SK-N-SH (cell line): Measurements from ENCODE around the gene NAV2. TPM values are rescaled to one million over a fixed set of nuclear protein-coding genes. Genes with fewer than 3 reads are reported as not detected.
"Not testable (repeated sequence)": the region's sequence is repeated elsewhere in the genome, so short reads cannot be mapped to it uniquely, and the experiment has no call there.

ENCODE experiments used
- CTCF ChIA-PET: fragments of 300-600, 350-600 bp; formaldehyde crosslinking; extraction: SDS; loops from one replicate; lab custom pipeline; 2021; lab: Yijun Ruan, JAX
- POLR2A ChIA-PET: fragments of 350-600 bp; sonication (Branson Sonifier 250); formaldehyde crosslinking; extraction: SDS; loops from one replicate; lab custom pipeline; 2020; ENCODE audit warnings: antibody characterized with exemption, inconsistent platforms; lab: Yijun Ruan, JAX
- DNase-seq: peaks from one replicate; pipeline ENCODE4 v3.0.0; 2012
- H2AFZ ChIP-seq: fragments of 200-600 bp; sonication (generic); 2 replicates; pipeline ENCODE4 v1.8.1; 2016; ENCODE audit warnings: antibody characterized with exemption, mild to moderate bottlenecking, low read depth
- H3F3A ChIP-seq: fragments of 200-600 bp; sonication (generic); replicated peaks from 2 replicates; pipeline ENCODE3; 2016; ENCODE audit warnings: antibody characterized with exemption, mild to moderate bottlenecking; ENCODE audit not compliant: insufficient read depth
- H3K27ac ChIP-seq, 2 experiments: fragments of 200-500 bp in 1 of 2; fragments of 200-600 bp in 1 of 2; sonication (Bioruptor generic) in 1 of 2; sonication (generic), shearing (Covaris generic) in 1 of 2; 2 replicates each; pipeline versions ENCODE4 v1.5.1 to v1.6.1; 2014 to 2016; ENCODE audit warnings: low read depth in 2 of 2, inconsistent platforms in 1 of 2, low read length in 1 of 2, mild to moderate bottlenecking in 1 of 2, mixed read lengths in 1 of 2
- H3K27me3 ChIP-seq: fragments of 200-600 bp; sonication (generic), shearing (Covaris generic); 2 replicates; pipeline ENCODE4 v1.6.1; 2016; ENCODE audit warnings: mixed run types; ENCODE audit not compliant: insufficient read depth
- H3K36me3 ChIP-seq, 2 experiments: fragments of 200-500 bp in 1 of 2; fragments of 200-600 bp in 1 of 2; sonication (Bioruptor generic) in 1 of 2; sonication (generic) in 1 of 2; replicated peaks in 1 of 2; 2 replicates each; pipeline versions ENCODE3 to v1.5.1; 2014 to 2016; ENCODE audit warnings: low read length in 1 of 2, mild to moderate bottlenecking in 1 of 2; ENCODE audit not compliant: insufficient read depth in 2 of 2, control insufficient read depth in 1 of 2
- H3K4me1 ChIP-seq, 2 experiments: fragments of 200-500 bp in 1 of 2; fragments of 200-600 bp in 1 of 2; sonication (Bioruptor generic) in 1 of 2; sonication (generic), shearing (Covaris generic) in 1 of 2; 2 replicates each; pipeline versions ENCODE4 v1.5.1 to v1.6.1; 2014 to 2016; ENCODE audit warnings: low read depth in 1 of 2, low read length in 1 of 2, mixed run types in 1 of 2; ENCODE audit not compliant: insufficient read depth in 2 of 2, control insufficient read depth in 1 of 2
- H3K4me2 ChIP-seq: fragments of 200-600 bp; sonication (generic), shearing (Covaris generic); 2 replicates; pipeline ENCODE4 v1.6.1; 2017; ENCODE audit warnings: mixed run types
- H3K4me3 ChIP-seq, 2 experiments: fragments of 200-500 bp in 1 of 2; fragments of 200-600 bp in 1 of 2; sonication (Bioruptor generic) in 1 of 2; sonication (generic), shearing (Covaris generic) in 1 of 2; 2 replicates each; pipeline versions ENCODE4 v1.5.1 to v1.8.1; 2014 to 2016; ENCODE audit warnings: low read depth in 2 of 2, inconsistent platforms in 1 of 2, low read length in 1 of 2, mild to moderate bottlenecking in 1 of 2, mixed read lengths in 1 of 2, moderate library complexity in 1 of 2
- H3K79me2 ChIP-seq: fragments of 200-600 bp; sonication (generic); 2 replicates; pipeline ENCODE4 v1.8.1; 2017; ENCODE audit warnings: mild to moderate bottlenecking; ENCODE audit not compliant: insufficient read depth
- H3K9ac ChIP-seq: fragments of 200-600 bp; sonication (generic); 2 replicates; pipeline ENCODE4 v1.6.1; 2017; ENCODE audit warnings: mixed run types
- H3K9me2 ChIP-seq: fragments of 200-600 bp; sonication (generic); 2 replicates; pipeline ENCODE4 v1.6.1; 2017; ENCODE audit warnings: mixed run types
- H3K9me3 ChIP-seq: fragments of 200-600 bp; sonication (generic); 2 replicates; pipeline ENCODE4 v1.6.1; 2017; ENCODE audit warnings: mixed run types, mild to moderate bottlenecking, moderate library complexity
- H4K20me1 ChIP-seq: fragments of 200-600 bp; sonication (generic); 2 replicates; pipeline ENCODE4 v1.6.1; 2017; ENCODE audit warnings: mild to moderate bottlenecking, mixed run types; ENCODE audit not compliant: insufficient read depth
- FOXM1 ChIP-seq: IDR thresholded peaks from 2 replicates; pipeline ENCODE4 v1.4.0; 2012; ENCODE audit warnings: low read depth, mild to moderate bottlenecking
- POLR2AphosphoS5 ChIP-seq: IDR thresholded peaks from 2 replicates; pipeline ENCODE4 v1.6.1; 2012; ENCODE audit warnings: low read depth, low read length
- RAD21 ChIP-seq: IDR thresholded peaks from 2 replicates; pipeline ENCODE4 v1.6.1; 2012; ENCODE audit warnings: mild to moderate bottlenecking, low read length
- RCOR1 ChIP-seq: fragments of 150-350 bp; IDR thresholded peaks from 2 replicates; pipeline ENCODE4 v1.6.1; 2017; ENCODE audit warnings: antibody characterized with exemption, low read length
- SIN3A ChIP-seq: IDR thresholded peaks from 2 replicates; pipeline ENCODE4 v1.6.1; 2012; ENCODE audit warnings: low read depth, mild to moderate bottlenecking, low read length, moderate library complexity, borderline replicate concordance
- WGBS: methylation state at CpG from one replicate; pipeline ENCODE4 v1.1.6; 2017; ENCODE audit warnings: low lambda C conversion rate; 5-methylcytosine and 5-hydroxymethylcytosine counted together
- polyA plus RNA-seq, 3 experiments: library from polyadenylated mRNA; depleted of rRNA; stranded (reverse); fragments of >200 nt; gene quantifications; 2 replicates each; pipeline ENCODE4 v1.2.3, GENCODE V29; 2012
- TF ChIP-seq, protein P1 (sequence below): IDR thresholded peaks from 2 replicates; pipeline ENCODE4; 2012
- TF ChIP-seq, protein P2 (sequence below): fragments of 200-600 bp; sonication (generic); IDR thresholded peaks from 2 replicates; pipeline ENCODE4 v1.6.1; 2017; ENCODE audit warnings: antibody characterized with exemption, mild to moderate bottlenecking, moderate library complexity
- TF ChIP-seq, protein P3 (sequence below): IDR thresholded peaks from 2 replicates; pipeline ENCODE4 v1.4.0; 2012; ENCODE audit warnings: low read depth, borderline replicate concordance
- TF ChIP-seq, protein P4 (sequence below): IDR thresholded peaks from 2 replicates; pipeline ENCODE4 v1.6.1; 2012; ENCODE audit warnings: mild to moderate bottlenecking, low read depth, low read length, moderate library complexity

Gene NAV2
- polyA plus RNA-seq, 1 of the 3 experiments (the other 2 are of a cell fraction), result 26.2 TPM

DNA sequence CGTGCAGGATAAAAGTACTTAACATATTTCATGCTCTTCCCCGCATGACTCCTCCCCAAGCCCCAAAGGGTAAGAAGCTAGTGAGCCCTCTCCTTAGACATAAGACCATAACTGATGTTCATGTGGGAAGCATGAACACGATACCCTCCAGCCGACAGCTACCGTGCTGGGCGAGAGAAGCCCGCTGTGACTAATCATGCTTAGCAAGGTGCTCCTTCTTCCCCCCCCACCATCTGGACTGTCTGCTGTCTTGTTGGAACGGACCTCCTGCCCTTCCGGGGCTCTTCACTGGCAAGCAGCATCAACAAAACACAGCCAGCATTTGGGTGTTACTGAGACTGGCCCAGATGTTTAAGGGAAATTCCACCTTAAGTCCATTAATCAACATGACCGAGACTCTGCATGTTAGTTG is 247.0 kb downstream of the NAV2 start (continued):
- TF ChIP-seq, protein P1, sequence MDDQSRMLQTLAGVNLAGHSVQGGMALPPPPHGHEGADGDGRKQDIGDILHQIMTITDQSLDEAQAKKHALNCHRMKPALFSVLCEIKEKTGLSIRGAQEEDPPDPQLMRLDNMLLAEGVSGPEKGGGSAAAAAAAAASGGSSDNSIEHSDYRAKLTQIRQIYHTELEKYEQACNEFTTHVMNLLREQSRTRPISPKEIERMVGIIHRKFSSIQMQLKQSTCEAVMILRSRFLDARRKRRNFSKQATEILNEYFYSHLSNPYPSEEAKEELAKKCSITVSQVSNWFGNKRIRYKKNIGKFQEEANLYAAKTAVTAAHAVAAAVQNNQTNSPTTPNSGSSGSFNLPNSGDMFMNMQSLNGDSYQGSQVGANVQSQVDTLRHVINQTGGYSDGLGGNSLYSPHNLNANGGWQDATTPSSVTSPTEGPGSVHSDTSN, result no peak
- no peak for TF ChIP-seq RCOR1
- no peak for TF ChIP-seq SIN3A
- TF ChIP-seq RAD21, result no peak

DNA sequence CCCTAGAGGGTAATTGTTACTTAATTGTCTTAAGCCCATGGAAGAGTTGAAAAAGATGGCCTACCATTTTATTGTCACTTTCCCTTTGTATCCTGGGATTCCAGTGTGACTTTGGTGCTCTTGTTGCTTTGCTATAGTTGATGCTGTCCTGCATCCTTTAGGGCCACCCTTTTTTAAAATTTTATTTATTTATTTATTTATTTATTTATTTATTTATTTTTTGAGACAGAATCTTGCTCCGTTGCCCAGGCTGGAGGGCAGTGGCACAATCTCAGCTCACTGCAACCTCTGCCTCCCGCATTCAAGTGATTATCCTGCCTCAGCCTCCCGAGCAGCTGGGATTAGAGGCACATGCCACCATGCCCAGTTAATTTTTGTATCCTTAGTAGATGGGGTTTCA is 247.8 kb downstream of the NAV2 start:
- H3K4me2 ChIP-seq, H3K27me3 ChIP-seq, H3K9ac ChIP-seq, H2AFZ ChIP-seq, H3K4me3 ChIP-seq, POLR2A ChIA-PET, H3K9me2 ChIP-seq, H3K27ac ChIP-seq, DNase-seq, H3K9me3 ChIP-seq: not testable (repeated sequence)
- 87% methylated on average over 3 of the region's 3 CpGs for WGBS
- peaks cover 97% of the 10 kb centered on the region for H3K79me2 ChIP-seq
- H3K36me3 ChIP-seq, result peaks cover 74 to 84% of the 10 kb centered on the region in 2 experiments
- CTCF ChIA-PET, result interaction anchor here (0.9 kb wide), 1 partner anchor 168 kb away, joined by 3 read pairs; no protein-coding TSS in a partner anchor
- H4K20me1 ChIP-seq, result peaks cover 59% of the 10 kb centered on the region
- H3F3A ChIP-seq, result peaks cover 11% of the 10 kb centered on the region
- H3K4me1 ChIP-seq, result peaks cover 7 to 38% of the 10 kb centered on the region in 2 experiments; a peak in 2 of 4 replicates

DNA sequence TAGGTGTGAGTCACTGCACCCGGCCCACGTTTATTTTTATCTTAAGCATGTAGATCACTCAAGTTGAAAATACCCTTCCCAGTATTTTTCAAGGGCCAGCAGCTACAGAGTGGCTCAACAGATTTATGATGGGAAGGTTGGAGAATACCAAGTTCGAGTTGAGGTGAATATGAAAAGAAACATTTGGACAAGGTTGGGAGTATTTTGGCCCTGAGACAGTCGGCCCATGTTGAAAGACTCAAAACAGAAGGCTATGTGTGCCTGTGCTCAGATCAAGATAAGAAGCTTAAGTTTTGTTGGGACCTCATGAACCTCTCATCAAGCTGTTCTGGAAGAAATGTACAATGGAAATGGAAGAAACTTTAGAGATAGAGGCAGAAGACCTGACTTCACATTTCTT is 248.6 kb downstream of the NAV2 start:
- H3K4me1 ChIP-seq, result peaks cover 3 to 35% of the 10 kb centered on the region in 2 experiments; a peak in 1 of 4 replicates
- no peak overlapping the region for H3K9ac ChIP-seq
- H3K27ac ChIP-seq, result 0 out of 4 replicates have a peak overlapping the region, but pooled peaks of 1 of the 2 experiments have one; percentile 78
- peaks cover 58% of the 10 kb centered on the region; the same call in 1 of the 2 replicates for H4K20me1 ChIP-seq
- DNase-seq, result no peak
- no peak overlapping the region for H2AFZ ChIP-seq
- ChIA-PET CTCF (interaction anchor here (2.7 kb wide), 1 partner anchor 9 kb away, joined by 8 read pairs; no protein-coding TSS in a partner anchor), POLR2A (no interaction called here)
- WGBS, result 93% methylated on average over 4 of the region's 4 CpGs
- peaks cover 73 to 86% of the 10 kb centered on the region in 2 experiments for H3K36me3 ChIP-seq
- H3F3A ChIP-seq, result peaks cover 17% of the 10 kb centered on the region
- no peak overlapping the region for H3K4me2 ChIP-seq
- H3K9me2 ChIP-seq, result no peaks in the 10 kb centered on the region
- no peak overlapping the region for H3K4me3 ChIP-seq
- H3K9me3 ChIP-seq, result no peaks in the 10 kb centered on the region
- H3K27me3 ChIP-seq, result no peaks in the 10 kb centered on the region
- no peak for TF ChIP-seq FOXM1
- TF ChIP-seq, protein P1, result no peak
- no peak for TF ChIP-seq RAD21
- TF ChIP-seq SIN3A, result no peak
- TF ChIP-seq, protein P2, sequence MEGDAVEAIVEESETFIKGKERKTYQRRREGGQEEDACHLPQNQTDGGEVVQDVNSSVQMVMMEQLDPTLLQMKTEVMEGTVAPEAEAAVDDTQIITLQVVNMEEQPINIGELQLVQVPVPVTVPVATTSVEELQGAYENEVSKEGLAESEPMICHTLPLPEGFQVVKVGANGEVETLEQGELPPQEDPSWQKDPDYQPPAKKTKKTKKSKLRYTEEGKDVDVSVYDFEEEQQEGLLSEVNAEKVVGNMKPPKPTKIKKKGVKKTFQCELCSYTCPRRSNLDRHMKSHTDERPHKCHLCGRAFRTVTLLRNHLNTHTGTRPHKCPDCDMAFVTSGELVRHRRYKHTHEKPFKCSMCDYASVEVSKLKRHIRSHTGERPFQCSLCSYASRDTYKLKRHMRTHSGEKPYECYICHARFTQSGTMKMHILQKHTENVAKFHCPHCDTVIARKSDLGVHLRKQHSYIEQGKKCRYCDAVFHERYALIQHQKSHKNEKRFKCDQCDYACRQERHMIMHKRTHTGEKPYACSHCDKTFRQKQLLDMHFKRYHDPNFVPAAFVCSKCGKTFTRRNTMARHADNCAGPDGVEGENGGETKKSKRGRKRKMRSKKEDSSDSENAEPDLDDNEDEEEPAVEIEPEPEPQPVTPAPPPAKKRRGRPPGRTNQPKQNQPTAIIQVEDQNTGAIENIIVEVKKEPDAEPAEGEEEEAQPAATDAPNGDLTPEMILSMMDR, result no peak
- TF ChIP-seq, protein P3, sequence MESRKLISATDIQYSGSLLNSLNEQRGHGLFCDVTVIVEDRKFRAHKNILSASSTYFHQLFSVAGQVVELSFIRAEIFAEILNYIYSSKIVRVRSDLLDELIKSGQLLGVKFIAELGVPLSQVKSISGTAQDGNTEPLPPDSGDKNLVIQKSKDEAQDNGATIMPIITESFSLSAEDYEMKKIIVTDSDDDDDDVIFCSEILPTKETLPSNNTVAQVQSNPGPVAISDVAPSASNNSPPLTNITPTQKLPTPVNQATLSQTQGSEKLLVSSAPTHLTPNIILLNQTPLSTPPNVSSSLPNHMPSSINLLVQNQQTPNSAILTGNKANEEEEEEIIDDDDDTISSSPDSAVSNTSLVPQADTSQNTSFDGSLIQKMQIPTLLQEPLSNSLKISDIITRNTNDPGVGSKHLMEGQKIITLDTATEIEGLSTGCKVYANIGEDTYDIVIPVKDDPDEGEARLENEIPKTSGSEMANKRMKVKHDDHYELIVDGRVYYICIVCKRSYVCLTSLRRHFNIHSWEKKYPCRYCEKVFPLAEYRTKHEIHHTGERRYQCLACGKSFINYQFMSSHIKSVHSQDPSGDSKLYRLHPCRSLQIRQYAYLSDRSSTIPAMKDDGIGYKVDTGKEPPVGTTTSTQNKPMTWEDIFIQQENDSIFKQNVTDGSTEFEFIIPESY, result no peak
- TF ChIP-seq, protein P4, sequence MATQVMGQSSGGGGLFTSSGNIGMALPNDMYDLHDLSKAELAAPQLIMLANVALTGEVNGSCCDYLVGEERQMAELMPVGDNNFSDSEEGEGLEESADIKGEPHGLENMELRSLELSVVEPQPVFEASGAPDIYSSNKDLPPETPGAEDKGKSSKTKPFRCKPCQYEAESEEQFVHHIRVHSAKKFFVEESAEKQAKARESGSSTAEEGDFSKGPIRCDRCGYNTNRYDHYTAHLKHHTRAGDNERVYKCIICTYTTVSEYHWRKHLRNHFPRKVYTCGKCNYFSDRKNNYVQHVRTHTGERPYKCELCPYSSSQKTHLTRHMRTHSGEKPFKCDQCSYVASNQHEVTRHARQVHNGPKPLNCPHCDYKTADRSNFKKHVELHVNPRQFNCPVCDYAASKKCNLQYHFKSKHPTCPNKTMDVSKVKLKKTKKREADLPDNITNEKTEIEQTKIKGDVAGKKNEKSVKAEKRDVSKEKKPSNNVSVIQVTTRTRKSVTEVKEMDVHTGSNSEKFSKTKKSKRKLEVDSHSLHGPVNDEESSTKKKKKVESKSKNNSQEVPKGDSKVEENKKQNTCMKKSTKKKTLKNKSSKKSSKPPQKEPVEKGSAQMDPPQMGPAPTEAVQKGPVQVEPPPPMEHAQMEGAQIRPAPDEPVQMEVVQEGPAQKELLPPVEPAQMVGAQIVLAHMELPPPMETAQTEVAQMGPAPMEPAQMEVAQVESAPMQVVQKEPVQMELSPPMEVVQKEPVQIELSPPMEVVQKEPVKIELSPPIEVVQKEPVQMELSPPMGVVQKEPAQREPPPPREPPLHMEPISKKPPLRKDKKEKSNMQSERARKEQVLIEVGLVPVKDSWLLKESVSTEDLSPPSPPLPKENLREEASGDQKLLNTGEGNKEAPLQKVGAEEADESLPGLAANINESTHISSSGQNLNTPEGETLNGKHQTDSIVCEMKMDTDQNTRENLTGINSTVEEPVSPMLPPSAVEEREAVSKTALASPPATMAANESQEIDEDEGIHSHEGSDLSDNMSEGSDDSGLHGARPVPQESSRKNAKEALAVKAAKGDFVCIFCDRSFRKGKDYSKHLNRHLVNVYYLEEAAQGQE, result no peak
- no peak for TF ChIP-seq POLR2AphosphoS5
- peaks cover 97% of the 10 kb centered on the region for H3K79me2 ChIP-seq
